ENCODE results near the gene AASS. TPM values are rescaled to one million over a fixed set of nuclear protein-coding genes. Genes with fewer than 3 reads are reported as not detected.
"Not testable (repeated sequence)": the region's sequence is repeated elsewhere in the genome, so short reads cannot be mapped to it uniquely, and the experiment has no call there.

The AASS gene
- 16.3 TPM for total RNA-seq

DNA sequence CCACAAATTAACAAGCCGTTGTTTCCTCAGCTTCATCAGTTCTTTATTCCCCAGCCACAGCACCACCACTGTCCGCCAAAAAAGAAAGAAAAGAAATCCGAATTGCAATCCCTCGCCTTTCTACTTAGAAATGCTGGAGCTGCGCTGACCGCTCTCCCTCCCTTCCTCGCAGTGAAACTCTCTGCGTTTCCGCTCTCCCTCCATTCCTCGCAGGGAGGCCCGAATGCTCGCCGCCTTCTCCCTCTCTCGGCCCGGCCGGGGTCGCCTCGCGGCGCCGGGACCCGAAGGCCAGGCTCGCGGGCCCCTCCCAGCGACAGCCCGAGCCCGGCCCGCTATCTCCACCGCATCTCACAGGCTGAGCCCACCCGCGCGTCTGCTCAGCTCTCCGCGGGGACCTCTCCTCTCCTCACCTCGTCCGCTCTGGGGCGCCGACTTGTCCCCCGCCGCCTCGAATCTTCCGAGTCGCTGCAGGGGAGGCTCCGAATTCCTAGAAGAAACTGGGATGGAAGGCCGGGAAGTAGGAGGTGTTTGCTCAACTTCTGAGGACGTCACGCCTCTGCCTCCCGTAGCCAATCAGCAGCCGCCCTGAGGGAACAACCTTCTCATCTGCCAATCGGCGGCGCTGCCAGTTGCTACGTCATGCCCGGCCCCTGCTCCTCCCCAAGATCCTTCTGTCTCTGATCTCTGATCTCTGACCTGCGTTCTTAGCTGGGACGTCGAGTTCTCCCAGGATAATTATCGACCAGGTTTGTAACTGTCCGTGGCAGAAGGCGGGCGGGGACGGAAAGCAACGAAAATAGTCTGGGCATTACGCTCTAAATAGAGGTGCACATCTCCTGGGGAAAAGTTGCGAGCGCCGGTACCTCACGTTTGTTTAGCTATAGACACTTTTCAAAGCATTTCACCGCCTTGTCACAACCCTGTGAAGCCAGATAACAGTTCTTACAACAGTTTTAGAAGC lies at the start of gene AASS:
Gene AASS (minus strand): TSS at position 499 of the 961 bp plus-strand sequence. CDS start 10,523 bp downstream, outside the sequence.
- peak; percentile 99 for ATAC-seq

DNA sequence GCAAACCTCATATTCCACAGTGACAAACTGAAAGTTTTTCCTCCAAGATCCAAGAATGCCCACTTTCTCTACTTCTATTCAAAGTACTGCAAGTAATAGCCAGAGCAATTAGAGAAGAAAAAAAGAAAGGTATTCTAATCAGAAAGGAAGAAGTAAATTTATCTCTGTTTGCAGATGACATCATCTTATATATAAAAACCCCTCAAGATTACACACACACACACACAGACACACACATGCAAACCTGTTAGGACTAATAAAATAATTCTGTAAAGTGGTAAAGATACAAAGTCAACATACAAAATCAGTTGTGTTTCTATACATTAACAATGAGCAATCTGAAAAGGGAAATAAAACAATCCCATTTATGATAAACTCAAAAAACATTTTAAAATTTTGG lies 44.7 kb upstream of the AASS start:
- no peak for ATAC-seq

DNA sequence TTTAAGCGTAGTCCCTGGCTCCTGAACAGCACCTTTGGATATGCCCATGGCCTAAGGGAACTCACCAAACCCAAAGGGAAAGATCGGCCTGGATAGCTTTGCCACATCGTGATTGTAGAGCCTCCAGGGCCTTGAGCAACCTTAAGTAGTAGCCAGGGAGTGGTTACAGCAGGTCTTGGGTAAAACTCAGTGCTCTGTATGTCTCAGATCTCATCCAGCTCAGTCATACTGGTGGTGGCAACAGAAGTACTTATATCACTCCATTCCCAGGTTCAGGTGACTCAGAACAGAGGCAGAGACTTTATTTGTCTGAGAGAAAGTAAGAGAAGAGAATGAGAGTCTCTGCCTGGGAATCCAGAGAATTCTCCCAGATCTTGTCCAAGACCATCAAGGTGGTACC lies 39.1 kb upstream of the AASS start:
- peak; percentile 45 for ATAC-seq

DNA sequence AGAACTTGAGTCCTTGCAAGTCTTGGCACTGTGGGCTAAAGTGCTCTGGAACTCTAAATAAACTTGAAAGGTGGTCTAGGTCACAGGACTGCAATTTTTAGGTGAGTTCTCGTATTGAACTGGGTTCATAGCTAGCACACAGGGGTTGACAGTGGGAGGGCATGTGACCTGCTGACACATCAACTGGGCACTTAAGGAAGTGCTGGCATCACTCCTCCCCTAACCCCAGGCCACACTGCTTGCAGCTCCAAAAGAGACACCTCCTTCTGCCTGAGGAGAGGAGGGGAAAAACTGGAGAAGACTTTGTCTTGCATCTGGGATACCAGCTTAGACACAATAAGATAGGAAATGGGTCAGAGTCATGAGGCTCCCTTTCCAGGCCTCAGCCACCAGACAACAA lies 38.0 kb upstream of the AASS start:
- no peak for ATAC-seq

DNA sequence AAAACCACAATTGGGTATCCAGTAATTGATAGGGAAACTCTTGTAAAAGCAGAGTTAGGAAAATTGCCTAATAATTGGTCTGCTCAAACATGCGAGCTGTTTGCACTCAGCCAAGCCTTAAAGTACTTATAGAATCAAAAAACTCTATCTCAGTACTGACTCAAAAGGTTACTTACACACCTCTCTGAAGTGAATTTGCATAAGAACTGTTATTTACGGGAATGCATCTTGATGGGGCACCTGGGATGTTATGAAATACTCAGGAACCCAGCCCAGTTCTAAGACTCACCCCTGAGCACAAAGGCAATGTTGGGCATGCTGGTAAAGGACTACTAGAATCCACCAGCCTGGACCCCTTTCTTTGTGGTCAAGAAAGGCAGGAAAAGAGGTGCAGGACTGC lies 28.1 kb upstream of the AASS start:
- peak; percentile 54 for ATAC-seq

DNA sequence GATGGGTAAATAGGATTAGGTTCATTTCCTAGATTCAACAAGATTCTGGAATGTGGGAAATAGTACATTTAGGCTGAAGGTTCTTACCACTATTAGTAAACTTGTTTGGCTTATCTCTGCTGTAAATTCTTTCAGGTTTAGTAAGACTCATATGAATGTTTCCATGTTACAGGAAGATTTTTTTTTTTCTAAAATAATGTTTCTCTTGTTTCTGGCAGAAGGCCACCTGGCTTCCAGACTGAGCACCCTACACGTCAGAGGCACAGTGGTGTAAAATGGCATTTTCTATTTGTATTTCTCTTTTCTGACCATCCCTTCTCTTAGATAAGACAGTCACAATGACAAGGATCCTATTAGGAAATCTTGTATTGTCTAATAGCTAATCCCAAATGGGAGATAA lies 22.7 kb upstream of the AASS start:
- no peak for ATAC-seq

DNA sequence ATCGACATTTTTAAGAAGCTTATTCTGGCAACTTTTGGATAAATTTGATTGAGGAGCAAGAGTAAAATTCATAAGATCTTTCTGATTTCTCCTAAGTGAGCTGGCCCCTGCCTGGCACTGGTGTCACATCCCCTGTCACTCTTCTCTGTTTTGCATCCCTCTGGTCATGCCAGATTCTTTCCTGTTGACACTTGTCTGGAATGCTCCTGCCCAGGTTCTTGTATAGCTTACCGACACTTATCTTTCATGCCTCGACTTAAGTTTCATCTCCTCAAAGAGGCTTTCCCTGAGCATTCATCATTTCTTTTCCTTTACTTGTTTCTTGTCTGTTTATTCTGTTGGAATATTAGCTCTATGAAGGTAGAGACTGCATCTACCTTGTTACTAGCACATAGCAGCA lies 22.2 kb upstream of the AASS start:
- ATAC-seq, result no peak

DNA sequence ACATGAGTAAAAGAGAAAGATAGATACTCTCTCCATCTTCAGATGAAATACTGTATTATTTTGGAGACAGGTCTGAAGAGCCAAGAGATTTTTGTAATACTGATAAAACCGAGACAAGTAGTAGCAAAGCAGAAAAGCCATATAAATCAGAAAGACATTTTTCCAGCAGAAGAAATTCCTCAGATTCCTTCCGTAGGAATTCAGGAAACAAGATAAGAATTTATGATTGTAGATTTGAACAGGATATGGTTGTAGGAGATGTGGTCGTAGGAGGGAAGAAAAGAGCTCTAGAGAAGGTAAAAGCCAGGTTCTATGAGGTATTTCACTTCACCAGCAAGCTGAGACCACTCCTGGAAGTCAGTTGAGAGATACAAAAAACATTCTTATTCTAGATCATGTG lies 17.6 kb upstream of the AASS start:
- ATAC-seq, result no peak

DNA sequence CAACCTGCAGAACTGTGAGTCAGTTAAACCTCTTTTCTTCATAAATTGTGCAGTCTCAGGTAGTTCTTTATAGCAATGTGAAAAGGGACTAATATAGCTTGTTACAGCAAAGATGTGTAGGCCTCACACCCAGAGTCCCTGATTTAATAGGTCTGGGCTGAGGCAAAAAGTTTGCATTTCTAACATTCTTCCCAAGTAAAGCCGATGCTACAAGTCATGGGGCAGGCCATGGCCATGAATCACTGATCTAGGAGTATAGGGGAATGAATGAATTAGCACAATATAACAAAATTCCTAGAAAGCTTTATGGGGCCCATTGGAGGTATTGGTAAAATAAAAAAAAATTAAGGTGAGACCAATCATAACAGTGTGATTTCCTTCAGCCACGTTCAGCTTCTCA lies 11.5 kb upstream of the AASS start:
- ATAC-seq, result no peak

DNA sequence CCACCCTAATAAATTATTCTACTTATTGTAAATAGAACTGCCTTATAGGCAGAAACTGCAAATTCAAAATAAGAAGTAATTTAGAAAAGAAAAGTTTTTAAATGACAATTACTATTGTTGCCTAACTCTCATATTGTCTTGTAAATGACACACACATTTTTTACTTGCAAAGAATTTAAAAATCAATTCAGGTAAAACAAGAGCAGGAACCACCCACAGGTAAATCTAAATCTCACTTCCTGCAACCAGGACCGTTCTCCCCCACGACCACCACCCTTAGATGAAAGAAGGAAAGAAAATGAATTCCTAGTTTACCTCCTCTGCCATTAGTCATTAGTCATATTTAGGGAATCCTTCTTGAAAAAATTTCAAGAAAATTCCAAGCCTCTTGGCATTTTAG lies 4.8 kb upstream of the AASS start:
- ATAC-seq, result no peak

DNA sequence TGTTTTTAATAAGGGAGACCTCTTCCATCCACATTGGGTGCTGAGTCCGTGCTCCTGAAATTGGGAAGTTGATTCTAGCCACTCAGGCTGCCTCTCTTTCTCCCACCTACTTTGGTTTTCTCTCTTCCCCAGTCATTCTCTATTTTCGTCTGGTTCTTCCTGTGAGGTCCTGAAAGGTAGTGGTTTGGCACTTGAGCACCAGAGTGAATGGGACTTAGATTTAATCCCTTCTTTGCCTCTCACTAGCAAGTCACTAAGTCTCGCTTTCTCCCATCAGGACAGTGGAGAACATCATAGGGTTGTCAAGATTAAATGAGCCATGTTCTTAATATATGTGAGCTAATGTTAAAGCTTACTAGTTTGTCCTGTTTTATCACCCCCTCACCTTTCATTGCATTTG lies 4.0 kb upstream of the AASS start:
- no peak for ATAC-seq

DNA sequence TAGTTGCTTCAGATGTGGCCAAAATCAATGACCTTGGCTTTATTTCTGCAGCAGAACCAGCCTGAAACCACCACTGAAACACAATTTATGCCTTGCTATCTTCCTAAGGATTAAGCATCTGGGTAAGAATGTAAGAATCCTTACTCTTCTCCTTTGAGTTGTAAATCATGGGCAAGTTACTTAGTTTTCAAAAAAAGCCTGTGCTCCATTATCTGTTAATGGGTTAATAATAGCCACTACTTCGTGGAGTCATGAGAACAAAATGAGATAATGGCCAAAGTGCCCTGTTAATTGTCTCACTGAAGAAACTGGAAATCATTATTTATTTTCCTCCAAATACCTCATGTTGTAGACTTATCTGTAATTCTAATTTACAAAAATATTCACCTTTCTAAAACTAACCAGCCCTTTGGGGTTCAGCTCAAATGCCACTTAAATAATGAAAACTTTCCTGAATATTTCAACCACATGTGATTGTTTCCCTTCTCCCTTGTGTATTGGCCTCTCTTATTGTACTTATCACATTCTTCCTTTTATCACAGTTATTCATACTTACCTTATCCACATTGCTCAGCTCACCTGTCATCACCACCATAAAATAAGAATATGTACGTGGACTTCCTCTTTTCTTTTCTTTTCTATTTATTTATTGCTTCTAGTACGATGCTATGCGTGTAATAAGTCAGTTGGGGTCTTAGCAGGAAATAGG lies 2.0 kb upstream of the AASS start:
- no peak for ATAC-seq

DNA sequence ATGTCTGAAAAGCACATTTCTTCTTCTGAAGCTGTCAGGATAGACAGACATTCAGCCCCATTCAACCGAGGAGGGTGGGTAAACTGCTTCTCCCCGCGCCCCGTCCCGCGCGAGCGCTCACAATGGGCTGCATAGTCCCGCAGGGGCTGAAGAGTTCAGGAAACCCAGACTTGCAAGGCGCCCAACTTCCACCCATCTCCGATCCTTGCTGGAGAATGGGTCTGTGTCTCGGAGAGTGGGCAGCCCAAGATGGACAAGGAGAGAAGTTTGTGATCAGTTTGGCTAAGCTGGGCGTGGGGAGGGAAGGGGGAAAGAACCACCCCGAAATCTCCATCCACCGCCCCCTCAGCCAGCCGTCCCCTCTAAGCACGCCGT lies 686 bp downstream of the AASS start:
- ATAC-seq, result peak; percentile 7

DNA sequence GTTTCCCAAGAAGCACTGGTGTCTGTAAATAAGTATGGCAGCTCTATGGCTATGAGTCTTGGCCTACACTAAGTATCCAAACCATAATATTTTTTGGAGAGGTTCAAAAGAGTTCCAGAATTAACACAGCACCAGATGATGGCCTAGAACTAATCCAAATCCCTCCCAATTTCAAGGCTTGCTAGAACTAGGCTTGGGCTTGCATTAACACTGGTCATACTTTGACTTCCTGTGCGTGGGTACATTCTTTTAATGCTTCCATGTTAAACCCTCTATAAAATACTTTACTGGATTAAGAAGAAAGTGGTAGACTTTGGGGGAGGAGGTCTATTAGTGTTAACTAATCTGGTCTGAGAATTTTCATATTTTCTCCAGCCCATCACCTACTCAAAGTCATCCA lies 3.1 kb downstream of the AASS start:
- ATAC-seq, result no peak

DNA sequence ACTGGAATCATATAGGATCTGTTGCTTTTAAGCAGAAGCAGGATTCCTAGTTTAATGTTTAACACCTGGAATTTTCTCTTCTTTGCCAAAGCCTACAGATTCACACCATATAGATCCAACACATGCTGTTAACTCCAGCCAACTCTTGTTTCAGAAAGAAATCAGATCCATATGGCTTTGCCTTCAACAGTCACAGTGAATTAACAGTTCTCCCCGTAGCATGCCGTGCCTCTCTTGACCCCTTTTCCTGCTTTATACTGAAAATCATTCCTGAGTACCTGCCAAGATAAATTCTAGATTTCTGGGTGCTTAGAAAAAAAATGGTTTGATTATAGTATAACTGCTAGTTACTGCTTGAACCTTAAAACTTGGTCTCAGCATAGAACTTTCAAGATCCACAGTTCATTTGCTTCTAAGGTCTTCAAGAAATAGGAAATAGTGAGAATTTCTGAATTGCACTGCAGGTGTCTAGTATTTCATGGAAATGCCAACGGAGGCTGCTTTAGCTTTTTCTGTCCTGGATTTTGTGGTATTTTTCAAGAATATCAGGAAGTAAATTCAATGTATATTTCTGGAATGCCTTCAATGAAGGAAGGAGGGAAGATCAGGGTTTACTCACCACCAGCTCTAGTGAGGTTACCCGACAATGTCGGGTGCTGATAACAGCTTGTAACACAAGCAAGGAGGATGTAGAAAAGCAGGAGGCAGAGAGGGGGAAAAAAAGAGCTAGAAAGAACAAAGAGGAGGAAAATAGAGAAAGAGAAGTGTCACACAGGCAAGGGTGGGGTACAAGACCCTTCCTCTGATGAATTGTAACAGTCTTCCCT lies 6.6 kb downstream of the AASS start:
- no peak for ATAC-seq

DNA sequence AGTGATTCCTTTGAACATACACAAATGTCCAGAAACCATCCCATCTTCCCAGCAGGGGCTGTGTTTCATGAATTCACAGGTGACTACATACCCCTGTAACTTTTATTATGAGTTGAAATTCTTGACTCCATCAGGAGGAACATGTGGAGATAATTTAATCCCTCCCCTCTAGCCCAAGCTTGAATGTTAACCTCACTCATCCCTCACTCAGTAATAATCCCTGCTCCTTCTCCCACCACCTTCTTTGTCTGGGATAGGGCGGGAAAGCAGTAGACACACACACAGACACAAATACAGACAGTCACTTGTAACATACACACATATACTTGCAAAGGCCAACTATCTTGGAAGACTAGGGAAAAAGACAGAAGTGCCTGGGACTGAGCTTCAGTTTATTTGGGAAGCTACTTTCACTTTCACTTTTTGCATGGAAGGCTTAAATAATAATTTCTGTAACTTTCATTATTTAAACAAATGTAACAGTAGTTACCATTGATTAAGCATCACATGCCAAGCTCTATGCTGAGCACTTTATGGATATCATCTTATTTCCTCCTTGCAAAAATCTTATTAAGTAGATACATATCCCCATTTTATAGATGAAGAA lies 7.3 kb downstream of the AASS start:
- no peak for ATAC-seq

DNA sequence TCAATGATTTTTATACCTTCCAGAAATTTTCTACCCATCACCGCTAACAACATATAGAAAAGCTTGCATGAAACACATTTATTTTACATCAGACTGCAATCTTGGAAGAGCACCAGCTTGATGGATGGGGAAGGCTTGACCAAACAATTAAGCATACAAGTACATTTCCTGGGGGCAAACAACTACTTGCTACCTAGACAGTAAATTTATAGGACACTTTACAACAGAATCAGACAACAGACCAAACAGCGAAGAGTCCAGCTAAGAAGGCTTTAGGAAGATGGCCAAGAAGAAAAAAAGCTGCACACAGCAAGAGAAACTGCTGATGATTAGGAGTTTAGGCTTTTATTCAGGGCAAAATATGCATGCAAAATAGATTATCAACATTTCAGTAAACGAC lies 8.0 kb downstream of the AASS start:
- ATAC-seq, result no peak

DNA sequence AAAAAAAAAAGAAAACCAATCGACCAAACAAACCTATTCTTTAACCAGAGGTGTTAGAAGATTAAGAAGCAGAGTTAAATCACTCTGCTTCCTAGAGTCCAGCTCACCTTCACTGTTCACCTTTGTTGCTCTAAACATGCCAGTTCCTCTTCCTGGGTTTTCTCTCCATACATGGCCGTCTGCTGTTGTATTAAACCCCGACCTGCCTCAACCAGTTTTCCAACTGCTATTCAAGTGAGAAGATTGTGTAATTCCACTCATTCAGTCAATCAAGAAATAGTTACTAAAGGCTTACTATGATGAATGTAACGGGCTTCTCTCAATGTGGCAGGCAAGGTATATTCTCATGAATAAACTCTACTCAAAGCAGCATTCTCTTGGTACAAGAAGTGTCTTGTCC lies 8.8 kb downstream of the AASS start:
- peak; percentile 98 for ATAC-seq

DNA sequence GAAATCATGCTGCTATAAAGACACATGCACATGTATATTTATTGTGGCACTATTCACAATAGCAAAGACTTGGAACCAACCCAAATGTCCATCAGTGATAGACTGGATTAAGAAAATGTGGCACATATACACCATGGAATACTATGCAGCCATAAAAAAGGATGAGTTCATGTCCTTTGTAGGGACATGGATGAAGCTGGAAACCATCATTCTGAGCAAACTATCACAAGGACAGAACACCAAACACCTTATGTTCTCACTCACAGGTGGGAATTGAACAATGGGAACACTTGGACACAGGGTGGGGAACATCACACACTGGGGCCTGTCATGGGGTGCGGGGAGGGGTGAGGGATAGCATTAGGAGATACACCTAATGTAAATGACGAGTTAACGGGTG lies 9.3 kb downstream of the AASS start:
- not testable (repeated sequence) for ATAC-seq

DNA sequence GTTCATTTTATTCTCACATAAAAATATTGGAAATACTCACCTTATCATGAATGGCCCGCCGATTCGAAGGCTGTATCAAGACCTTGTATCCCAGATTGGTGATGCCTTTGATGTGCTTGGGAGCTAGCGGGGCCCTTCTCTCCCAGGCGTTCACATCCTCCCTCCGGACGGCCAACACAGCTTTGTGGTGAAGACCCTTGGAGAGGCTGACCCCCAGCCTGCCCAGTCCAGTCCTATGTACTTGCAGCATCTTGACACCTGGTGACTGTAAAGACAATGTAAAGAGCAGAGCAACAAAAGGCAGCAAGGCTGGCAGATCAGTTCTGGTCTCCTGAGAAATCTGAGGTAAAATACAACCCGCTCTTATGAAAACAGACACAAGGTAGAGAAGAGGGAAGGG lies 10.6 kb downstream of the AASS start:
- no peak for ATAC-seq

DNA sequence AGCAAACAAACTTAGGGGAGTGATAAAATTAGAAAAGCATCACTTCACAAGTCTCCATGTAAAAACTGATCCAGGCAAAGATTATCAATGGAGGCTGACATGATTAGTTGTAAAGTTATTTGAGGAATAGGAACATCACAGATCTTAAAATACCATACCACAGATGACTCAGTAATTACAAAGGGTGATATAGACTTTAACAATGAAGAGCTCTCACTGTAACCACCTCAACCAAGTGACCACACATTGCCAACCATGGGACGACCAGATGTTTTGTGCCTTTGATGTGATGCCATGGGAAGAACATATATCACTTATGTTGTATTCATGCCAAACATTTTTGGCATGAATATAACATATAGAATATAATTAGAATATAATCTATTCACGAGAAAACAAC lies 11.7 kb downstream of the AASS start:
- no peak for ATAC-seq

DNA sequence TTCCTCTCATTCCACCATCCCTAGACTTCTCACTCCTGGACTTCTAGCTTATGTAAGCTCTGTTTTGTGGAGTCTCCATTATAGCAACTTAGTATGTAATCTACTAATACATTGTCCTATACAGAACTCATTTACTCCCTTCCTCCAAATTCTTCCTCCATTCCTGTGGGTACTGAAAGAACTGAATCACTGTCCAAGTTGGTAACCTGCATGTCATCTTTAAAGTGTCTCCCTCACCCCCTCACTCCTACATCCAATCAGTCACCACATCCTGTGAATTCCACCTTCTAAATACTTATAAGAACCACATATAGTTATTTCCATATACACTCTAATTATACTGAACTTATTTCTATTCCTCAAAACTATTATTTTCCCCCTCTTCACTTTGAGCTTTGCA lies 20.3 kb downstream of the AASS start:
- ATAC-seq, result no peak

DNA sequence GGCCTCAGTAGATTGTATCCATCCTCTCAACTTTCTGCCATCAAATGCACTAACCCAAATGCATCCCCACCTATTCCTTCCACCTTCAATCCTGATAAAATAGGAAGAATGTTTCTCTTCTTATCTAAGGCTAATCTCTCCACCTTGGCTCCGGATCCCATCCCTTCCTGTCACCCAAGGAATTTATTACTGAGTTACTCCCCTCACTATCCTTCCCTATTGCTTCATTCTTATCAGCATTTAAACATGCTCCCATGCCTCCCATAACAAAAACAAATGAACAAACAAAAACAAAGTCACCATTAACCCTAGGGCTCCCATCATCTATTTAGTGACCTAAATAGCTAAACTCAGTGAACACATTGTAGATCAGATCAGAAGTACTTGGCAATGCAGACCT lies 25.3 kb downstream of the AASS start:
- ATAC-seq, result no peak
